Stimulated activated CD8-positive, alpha-beta memory T cell treated with anti-CD3 and anti-CD28 coated beads, Interleukin-7, amount 100 ng/mL, for 1 hour (primary cell): ENCODE results near the gene MIF4GD.
"Not testable (repeated sequence)": the region's sequence is repeated elsewhere in the genome, so short reads cannot be mapped to it uniquely, and the experiment has no call there.

Source experiments
- DNase-seq, 2 donors: peaks; one replicate each; pipeline ENCODE4 v3.0.0-alpha.2; 2020; ENCODE audit warnings: low read depth in 2 of 2

The MIF4GD gene, protein sequence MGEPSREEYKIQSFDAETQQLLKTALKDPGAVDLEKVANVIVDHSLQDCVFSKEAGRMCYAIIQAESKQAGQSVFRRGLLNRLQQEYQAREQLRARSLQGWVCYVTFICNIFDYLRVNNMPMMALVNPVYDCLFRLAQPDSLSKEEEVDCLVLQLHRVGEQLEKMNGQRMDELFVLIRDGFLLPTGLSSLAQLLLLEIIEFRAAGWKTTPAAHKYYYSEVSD

DNA sequence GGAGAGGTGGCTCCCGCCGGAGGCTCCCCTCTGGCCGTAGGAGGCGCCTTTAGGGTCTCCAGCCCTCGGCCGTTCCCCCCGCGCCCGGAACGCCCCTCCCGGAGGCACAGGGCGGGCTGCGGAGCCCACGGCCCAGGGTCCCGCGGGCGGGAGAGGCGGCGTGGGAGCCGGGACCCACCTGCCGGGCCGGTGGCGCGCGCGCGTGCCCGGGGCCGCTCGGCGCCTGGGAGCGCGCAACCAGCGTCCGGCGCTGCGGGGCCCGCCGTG, at the start of gene MIF4GD:
TSS of gene MIF4GD (minus strand) at position 266 of the 267 bp plus-strand sequence. CDS start 1,036 bp downstream, outside the sequence.
- no peak for DNase-seq

DNA sequence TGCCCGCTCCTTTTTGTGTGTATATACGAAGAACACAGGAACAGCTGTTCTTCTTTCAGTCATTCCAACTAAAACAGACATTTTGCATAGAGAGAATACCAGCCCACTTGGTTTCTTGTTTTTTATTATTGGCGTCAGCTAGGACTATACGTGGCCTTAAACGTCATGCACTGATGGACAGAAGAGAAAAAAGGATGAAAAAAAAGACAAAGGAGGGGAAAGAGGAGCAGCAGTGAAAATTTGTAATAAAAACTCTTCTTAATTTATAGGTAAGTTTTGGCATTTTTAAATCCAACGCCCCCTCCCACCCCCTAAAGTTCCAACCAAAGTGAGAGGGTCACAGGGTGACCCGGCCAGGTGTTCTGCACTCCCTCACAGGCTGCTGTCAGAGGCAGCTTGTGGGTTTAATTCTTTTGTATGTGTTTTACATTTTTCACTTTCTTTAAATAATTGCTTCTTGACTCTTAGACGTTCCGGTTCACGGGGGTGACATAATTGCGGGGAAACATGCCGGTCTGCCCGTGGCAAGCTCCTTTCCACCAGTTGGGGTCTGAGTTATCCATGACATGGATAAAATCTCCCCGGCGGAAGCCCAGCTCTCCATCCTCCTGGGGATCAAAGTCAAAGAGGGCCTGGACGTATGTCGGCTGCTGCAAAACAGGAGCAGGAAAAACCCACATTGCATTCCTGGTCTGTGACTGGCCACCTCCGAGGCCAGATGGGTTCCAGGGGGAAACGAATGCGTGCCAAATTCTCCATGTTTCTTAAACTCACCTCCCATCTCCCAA, 49.1 kb upstream of the MIF4GD start:
- no peak for DNase-seq

DNA sequence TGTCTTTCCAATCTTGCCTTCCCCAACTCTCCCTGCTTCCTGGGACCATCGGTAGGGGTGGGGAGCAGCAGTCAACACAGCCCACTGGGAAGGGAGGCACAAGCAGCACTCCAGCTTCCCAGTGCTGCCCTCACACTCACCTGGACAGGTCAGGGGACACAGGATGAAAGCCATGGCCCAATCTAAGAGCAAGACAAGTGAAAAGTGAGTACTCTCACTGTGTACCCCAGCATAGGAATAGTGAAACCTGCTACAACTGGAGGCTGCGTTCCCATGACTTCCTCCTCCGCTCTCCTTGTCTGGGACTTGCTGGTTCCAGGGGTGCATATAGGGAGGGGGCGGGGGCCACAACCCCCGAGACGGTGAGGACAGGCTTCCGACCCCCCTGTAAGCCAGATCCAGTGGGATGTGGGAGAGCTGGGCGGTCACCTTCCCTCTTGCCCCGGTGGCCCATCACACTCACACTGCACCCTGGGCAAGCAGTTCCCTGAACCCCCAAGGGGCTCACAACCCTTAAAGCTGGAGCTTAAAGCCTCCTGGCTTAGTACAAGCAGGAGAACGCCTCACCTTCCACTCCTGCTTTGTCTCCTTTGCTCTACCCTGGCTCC, 47.7 kb upstream of the MIF4GD start:
- DNase-seq, result no peak

DNA sequence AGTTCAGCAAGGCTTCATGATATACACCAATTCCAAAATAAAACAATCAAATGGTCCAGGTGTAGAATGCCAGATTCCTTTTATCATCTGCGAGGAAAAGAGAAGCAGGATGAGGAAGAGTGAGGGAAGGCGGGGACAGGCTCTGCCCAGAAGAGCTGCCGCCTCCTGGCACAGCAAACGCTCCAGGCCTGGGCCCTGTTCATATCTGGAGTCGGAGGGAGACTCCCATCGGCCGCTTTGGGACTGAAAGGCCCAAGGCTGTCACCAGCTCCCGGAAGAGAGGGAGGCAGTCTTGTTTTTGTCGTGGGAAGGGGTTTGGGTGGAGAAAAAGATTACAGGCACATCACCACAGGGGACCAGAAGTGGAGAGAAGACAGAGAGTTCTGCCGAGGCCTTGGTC, 47.2 kb upstream of the MIF4GD start:
- no peak for DNase-seq

GRCh38 chr17:75317671-75318070, 46.6 kb upstream of the MIF4GD start:
- no peak for DNase-seq

DNA sequence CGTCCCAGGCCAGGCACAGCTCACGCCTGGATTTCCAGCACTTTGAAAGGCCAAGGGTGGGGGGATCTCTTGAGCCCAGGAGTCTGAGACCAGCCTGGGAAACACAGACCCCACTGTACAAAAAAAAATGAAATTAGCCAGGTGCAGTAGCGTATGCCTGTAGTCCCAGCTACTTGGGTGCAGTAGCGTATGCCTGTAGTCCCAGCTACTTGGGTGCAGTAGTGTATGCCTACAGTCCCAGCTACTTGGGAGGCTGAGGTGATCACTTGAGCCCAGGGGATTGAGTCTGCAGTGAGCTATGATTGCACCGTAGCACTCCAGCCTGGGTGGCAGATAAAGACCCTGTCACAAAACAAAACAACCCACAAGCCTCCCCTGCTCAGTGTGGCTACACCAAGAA, 45.2 kb upstream of the MIF4GD start:
- no peak for DNase-seq

DNA sequence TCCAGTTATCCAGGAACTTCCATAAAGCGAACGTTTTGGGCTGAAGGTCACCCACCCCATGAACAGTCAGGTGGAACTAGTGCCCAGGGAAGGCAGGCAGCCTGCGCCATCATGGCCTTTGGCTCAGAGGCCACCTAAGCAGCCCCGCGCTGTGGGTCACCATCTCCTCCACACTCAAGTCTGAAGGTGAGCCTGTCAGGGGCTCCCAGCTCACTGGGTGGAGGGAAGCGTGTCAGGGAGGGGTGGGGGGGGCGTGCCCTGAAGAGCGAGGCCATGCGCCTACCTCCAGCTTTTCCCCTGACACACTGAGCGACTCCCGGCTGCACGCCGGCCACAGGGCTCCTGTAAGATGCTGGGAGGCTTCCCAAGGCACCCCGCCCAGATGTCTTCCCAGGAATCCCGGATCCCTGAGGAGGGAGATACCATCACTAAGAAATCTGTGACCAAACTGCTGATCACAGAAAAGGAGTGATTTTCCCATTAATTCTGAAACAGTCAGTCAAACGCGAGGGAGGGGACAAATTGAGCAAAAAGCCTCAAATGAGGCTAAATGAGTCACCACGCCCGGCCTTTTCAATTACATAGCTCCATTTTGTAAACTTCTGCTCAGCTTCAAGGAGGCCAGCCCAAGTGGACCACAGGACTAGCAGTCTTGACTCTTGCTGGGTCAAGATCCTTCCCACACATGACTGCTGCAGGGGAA, 44.7 kb upstream of the MIF4GD start:
- DNase-seq, result no peak

- DNase-seq, result no peak
Observed at GRCh38 chr17:75313941-75314551, 43.0 kb upstream of the MIF4GD start.

GRCh38 chr17:75308732-75309629, 38.0 kb upstream of the MIF4GD start:
- DNase-seq, result no peak

DNA sequence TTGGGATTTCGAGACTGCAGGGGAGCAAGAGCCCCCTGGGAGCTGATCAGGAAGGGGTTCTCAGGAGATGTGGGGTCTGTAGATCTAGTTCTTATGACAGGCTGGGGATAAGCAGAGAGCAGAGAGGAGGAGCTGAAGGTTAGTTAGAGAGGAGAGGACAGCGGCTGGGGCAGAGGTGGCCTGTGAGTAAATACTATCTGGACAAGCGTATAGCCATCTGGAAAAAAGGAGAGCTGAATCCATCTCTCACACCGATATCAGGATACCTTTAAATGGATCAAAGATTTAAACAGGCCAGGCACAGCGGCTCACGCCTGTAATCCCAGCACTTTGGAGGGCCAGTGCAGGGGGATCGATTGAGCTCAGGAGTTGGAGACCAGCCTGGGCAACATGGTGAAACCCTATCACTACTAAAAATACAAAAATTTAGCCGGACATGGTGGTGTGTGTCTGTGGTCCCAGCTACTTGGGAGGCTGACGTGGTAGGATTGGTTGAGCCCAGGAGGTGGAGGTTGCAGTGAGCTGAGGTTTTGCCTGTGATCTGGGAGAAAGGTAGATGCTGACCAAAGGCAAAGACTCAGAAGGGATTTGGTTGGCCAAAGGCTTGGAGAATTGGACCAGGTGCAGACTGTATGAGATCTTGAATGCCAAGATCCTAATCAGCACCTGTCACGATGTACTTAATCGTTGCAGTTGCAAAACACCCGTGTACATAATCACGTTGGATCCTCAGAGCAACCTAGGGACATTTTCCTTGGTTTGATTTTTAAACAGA, 37.1 kb upstream of the MIF4GD start:
- DNase-seq, result no peak

- no peak for DNase-seq
Observed at GRCh38 chr17:75301502-75302206, 30.6 kb upstream of the MIF4GD start.

GRCh38 chr17:75301049-75301448, 30.0 kb upstream of the MIF4GD start:
- DNase-seq, result no peak

GRCh38 chr17:75300280-75300679, 29.2 kb upstream of the MIF4GD start:
- DNase-seq, result no peak

DNA sequence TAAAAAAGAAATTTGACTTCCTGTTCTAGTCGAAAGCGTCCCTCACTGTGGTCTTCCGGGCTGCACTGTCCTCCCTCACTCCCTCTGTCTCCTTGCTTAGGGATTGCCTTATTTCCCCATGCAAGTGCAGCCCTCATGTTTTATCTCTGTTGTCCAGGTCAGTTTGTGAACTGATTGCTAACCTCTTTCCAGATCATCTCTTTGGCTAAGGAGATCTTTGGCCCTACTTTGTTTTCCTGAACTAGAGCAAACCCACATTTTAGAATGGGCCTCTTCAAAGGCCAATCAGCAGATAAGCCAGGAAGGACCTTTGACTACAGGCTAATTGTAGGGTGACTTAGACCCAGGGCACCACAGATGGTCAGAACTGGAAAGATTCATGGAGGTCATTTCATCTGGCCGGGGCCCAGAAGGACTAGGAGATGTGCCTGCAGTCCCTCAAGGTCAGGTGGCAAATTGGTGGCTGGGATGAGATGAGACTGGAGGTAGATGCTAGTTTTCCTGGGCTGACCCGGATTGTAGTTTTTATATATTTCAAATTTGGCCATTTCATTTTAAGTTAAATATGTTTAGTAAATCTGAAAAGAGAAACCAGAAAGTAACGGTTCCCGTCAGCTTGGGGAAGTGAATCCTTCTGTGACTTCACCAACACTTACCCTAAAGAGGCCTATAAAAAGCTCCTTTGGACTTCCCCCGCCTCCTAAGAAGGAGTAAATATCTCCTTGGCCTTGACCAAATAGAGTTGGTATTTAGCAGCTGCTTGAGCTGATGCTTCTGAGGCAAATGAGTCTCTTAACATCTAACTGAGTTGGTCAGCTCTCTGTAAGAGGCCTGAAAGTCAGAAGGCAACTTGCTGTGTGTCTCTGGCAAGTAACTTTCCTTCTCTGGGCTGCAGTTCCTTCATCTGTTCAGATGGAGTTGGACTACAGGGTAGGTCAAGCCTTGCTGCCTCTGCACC, 24.4 kb upstream of the MIF4GD start:
- DNase-seq, result no peak

- not testable (repeated sequence) for DNase-seq
Observed at GRCh38 chr17:75292810-75293448, 21.9 kb upstream of the MIF4GD start.

GRCh38 chr17:75289832-75290337, 18.9 kb upstream of the MIF4GD start:
- peak; percentile 25 to 32 for DNase-seq

GRCh38 chr17:75289115-75289831, 18.2 kb upstream of the MIF4GD start, which contains the start of gene SLC25A19:
SLC25A19 (minus strand) TSS chr17:75289433; CDS start chr17:75286764, 2,669 bp downstream.
- DNase-seq, result peak; percentile 92
